SK-N-SH treated with all-trans-retinoic acid at 6 μM for 48 hours (cell line): Measurements from ENCODE around the gene CTCFL.

Source experiments
- ATAC-seq: fragments of 200-7000 bp; cut with Tn5 transposase; 3 replicates; pipeline ENCODE4 v1.9.1; 2020; ENCODE audit warnings: mild to moderate bottlenecking, moderate library complexity
- ARNTL ChIP-seq: fragments of 450-650 bp; formaldehyde crosslinking; IDR thresholded peaks from 2 replicates; pipeline ENCODE4 v1.5.0; 2020; ENCODE audit warnings: low read depth, mild to moderate bottlenecking, moderate library complexity, borderline replicate concordance
- BACH2 ChIP-seq: fragments of 250-450 bp; sonication (Bioruptor Pico); IDR thresholded peaks from 2 replicates; pipeline ENCODE4 v1.9.0; 2021; ENCODE audit warnings: mild to moderate bottlenecking, borderline replicate concordance
- CREB5 ChIP-seq: fragments of 250-450 bp; sonication (Bioruptor Pico); IDR thresholded peaks from 2 replicates; pipeline ENCODE4 v1.5.1; 2020; ENCODE audit warnings: low read depth, mild to moderate bottlenecking, moderate library complexity
- CSDC2 ChIP-seq: fragments of 250-450 bp; sonication (Bioruptor Pico); IDR thresholded peaks from 2 replicates; pipeline ENCODE4 v1.5.0; 2020; ENCODE audit warnings: mild to moderate bottlenecking, moderate library complexity
- ESRRG ChIP-seq: fragments of 250-450 bp; sonication (Bioruptor Pico); IDR thresholded peaks from 2 replicates; pipeline ENCODE4 v1.6.1; 2021; ENCODE audit warnings: mild to moderate bottlenecking
- GLIS3 ChIP-seq: fragments of 250-450 bp; sonication (Bioruptor Pico); IDR thresholded peaks from 2 replicates; pipeline ENCODE4 v1.5.0; 2020; ENCODE audit warnings: mild to moderate bottlenecking, moderate library complexity
- ISL1 ChIP-seq: fragments of 250-450 bp; sonication (Bioruptor Pico); IDR thresholded peaks from 2 replicates; pipeline ENCODE4 v2.1.2; 2022; ENCODE audit warnings: mild to moderate bottlenecking, moderate library complexity
- OSR1 ChIP-seq: fragments of 250-450 bp; sonication (Bioruptor Pico); IDR thresholded peaks from 2 replicates; pipeline ENCODE4 v1.8.0; 2022; ENCODE audit warnings: moderate library complexity, mild to moderate bottlenecking, inconsistent platforms
- PATZ1 ChIP-seq: fragments of 250-450 bp; sonication (Bioruptor Pico); IDR thresholded peaks from 2 replicates; pipeline ENCODE4 v1.8.0; 2020; ENCODE audit warnings: mild to moderate bottlenecking, moderate library complexity, borderline replicate concordance
- POU6F1 ChIP-seq: fragments of 250-450 bp; sonication (Bioruptor Pico); IDR thresholded peaks from 2 replicates; pipeline ENCODE4 v1.8.0; 2021; ENCODE audit warnings: low read depth, mild to moderate bottlenecking, moderate library complexity, borderline replicate concordance
- RARB ChIP-seq: fragments of 250-450 bp; sonication (Bioruptor Pico); IDR thresholded peaks from 2 replicates; pipeline ENCODE4 v1.8.0; 2021; ENCODE audit warnings: mild to moderate bottlenecking, moderate library complexity
- SNAI2 ChIP-seq: fragments of 250-450 bp; sonication (Bioruptor Pico); IDR thresholded peaks from 2 replicates; pipeline ENCODE4 v1.5.0; 2020; ENCODE audit warnings: mild to moderate bottlenecking, moderate library complexity
- TCF4 ChIP-seq: fragments of 250-450 bp; sonication (Bioruptor Pico); IDR thresholded peaks from 2 replicates; pipeline ENCODE4 v1.8.0; 2021; ENCODE audit warnings: mild to moderate bottlenecking, moderate library complexity, borderline replicate concordance
- TOX ChIP-seq: fragments of 250-450 bp; sonication (Bioruptor Pico); IDR thresholded peaks from 2 replicates; pipeline ENCODE4 v1.8.0; 2021; ENCODE audit warnings: mild to moderate bottlenecking, moderate library complexity, borderline replicate concordance
- TSHZ2 ChIP-seq: fragments of 250-450 bp; sonication (Bioruptor Pico); IDR thresholded peaks from 2 replicates; pipeline ENCODE4 v1.5.0; 2020; ENCODE audit warnings: mild to moderate bottlenecking, moderate library complexity
- ZC3H10 ChIP-seq: fragments of 250-450 bp; sonication (Bioruptor Pico); IDR thresholded peaks from 2 replicates; pipeline ENCODE4 v1.5.1; 2021; ENCODE audit warnings: mild to moderate bottlenecking, moderate library complexity
- ZFP3 ChIP-seq: fragments of 250-450 bp; sonication (Bioruptor Pico); IDR thresholded peaks from 2 replicates; pipeline ENCODE4 v1.5.0; 2020; ENCODE audit warnings: mild to moderate bottlenecking, moderate library complexity
- ZFP30 ChIP-seq: fragments of 450-650 bp; formaldehyde crosslinking; IDR thresholded peaks from 2 replicates; pipeline ENCODE4 v1.5.0; 2022; ENCODE audit warnings: mild to moderate bottlenecking, moderate library complexity
- ZNF565 ChIP-seq: fragments of 450-650 bp; formaldehyde crosslinking; conservative IDR thresholded peaks from 2 replicates; pipeline ENCODE4 v1.5.0; 2020; ENCODE audit warnings: low read depth, mild to moderate bottlenecking, moderate library complexity
- ZNF70 ChIP-seq: fragments of 450-650 bp; formaldehyde crosslinking; IDR thresholded peaks from 2 replicates; pipeline ENCODE4 v1.5.0; 2020; ENCODE audit warnings: mild to moderate bottlenecking, moderate library complexity
- ZNF8 ChIP-seq: fragments of 450-650 bp; formaldehyde crosslinking; IDR thresholded peaks from 2 replicates; pipeline ENCODE4 v1.5.0; 2020; ENCODE audit warnings: mild to moderate bottlenecking, moderate library complexity

CTCFL gene

GRCh38 chr20:57451431-57451794 is 73.5 kb downstream of the CTCFL start:
- TF ChIP-seq GLIS3 (CRISPR knock-in tag) = no peak
- TF ChIP-seq ARNTL (CRISPR knock-in tag) = no peak
- no peak for TF ChIP-seq ISL1 (CRISPR knock-in tag)
- TF ChIP-seq TOX = no peak
- no peak for TF ChIP-seq ZNF70
- no peak for TF ChIP-seq ESRRG
- TF ChIP-seq ZNF565 = no peak
- no peak for TF ChIP-seq ZC3H10 (CRISPR knock-in tag)
- no peak for TF ChIP-seq CSDC2
- TF ChIP-seq, all 23 proteins: peak for 0
- no peak for ATAC-seq

GRCh38 chr20:57450931-57451330 is 74.0 kb downstream of the CTCFL start:
- TF ChIP-seq ZFP3 (no peak), TCF4 (CRISPR knock-in tag) (no peak), OSR1 (CRISPR knock-in tag) (no peak), ARNTL (CRISPR knock-in tag) (no peak), CREB5 (no peak), ZFP30 (CRISPR knock-in tag) (no peak), ZNF8 (no peak)
- TF ChIP-seq, all 23 proteins: peak for 0

GRCh38 chr20:57450419-57450818 is 74.5 kb downstream of the CTCFL start:
- TF ChIP-seq POU6F1 (CRISPR knock-in tag) = no peak
- TF ChIP-seq ZNF70 = peak; percentile 24; the same call in 1 of the 2 replicates
- no peak for TF ChIP-seq ZFP30 (CRISPR knock-in tag)
- TF ChIP-seq OSR1 (CRISPR knock-in tag) = no peak
- TF ChIP-seq PATZ1 (CRISPR knock-in tag) = no peak
- TF ChIP-seq TCF4 (CRISPR knock-in tag) = peak; percentile 65; the same call in 1 of the 2 replicates
- TF ChIP-seq, all 23 proteins: peak for 2
- peak; percentile 58; the same call in 2 of the 3 replicates for ATAC-seq

More at GRCh38 chr20:57450931-57451330, 74.0 kb downstream of the CTCFL start:
- no peak; the same call in 2 of the 3 replicates for ATAC-seq

- ATAC-seq = no peak
- TF ChIP-seq OSR1 (CRISPR knock-in tag) (no peak), BACH2 (no peak), ZNF565 (no peak), GLIS3 (CRISPR knock-in tag) (no peak), SNAI2 (no peak), TOX (no peak), ZFP3 (no peak), ZNF70 (no peak), ZC3H10 (CRISPR knock-in tag) (no peak)
- TF ChIP-seq, all 23 proteins: peak for 0
These were observed 75.3 kb downstream of the CTCFL start for GRCh38 chr20:57449398-57450354.

- TF ChIP-seq ESRRG (no peak), ISL1 (CRISPR knock-in tag) (no peak), BACH2 (no peak), RARB (CRISPR knock-in tag) (no peak), CSDC2 (no peak), CREB5 (no peak), TCF4 (CRISPR knock-in tag) (no peak), SNAI2 (no peak), ZFP30 (CRISPR knock-in tag) (no peak), TSHZ2 (CRISPR knock-in tag) (no peak), ZNF565 (no peak), ZC3H10 (CRISPR knock-in tag) (no peak)
- no peak for ATAC-seq
These were observed 76.1 kb downstream of the CTCFL start for GRCh38 chr20:57448764-57449354.
